Activated effector memory CD4-positive, alpha-beta T cell treated with Interleukin-2 at 50 U/mL for 16 hours (primary cell): ENCODE data around the gene CMPK2.
"Not testable (repeated sequence)": the region's sequence is repeated elsewhere in the genome, so short reads cannot be mapped to it uniquely, and the experiment has no call there.

Source experiments
- DNase-seq: peaks from one replicate; pipeline ENCODE4 v3.0.0-alpha.2; 2020

The CMPK2 gene

GRCh38 chr2:6865346-6866274 is at the start of gene CMPK2:
Gene CMPK2 (minus strand): TSS chr2:6865907. CDS start chr2:6865696, 211 bp downstream.
- DNase-seq = peak; percentile 73

GRCh38 chr2:6915399-6915798 is 49.7 kb upstream of the CMPK2 start:
- no peak for DNase-seq

DNA sequence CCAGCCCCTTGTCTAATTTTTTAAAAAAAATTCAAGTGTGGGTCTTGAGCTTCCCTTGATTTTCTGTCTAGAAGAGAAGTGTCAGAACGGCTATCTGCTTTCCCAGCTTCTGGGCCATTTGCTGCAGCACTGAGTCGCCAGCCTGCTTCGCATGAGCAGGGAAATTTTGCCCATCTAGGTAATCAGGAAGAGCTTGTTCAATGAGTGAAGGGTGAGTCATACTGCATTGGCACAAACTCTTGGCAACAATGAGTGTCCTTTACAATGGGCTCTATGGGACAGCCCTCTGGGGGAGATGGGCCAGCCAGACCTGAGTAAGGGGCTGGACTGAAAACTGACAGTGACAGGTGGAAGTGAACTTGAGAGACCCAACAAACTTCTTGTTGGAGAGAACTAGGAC is 49.1 kb upstream of the CMPK2 start:
- DNase-seq = no peak

GRCh38 chr2:6913415-6914157 is 47.9 kb upstream of the CMPK2 start:
- peak; percentile 31 for DNase-seq

GRCh38 chr2:6911721-6912120 is 46.0 kb upstream of the CMPK2 start:
- no peak for DNase-seq

DNA sequence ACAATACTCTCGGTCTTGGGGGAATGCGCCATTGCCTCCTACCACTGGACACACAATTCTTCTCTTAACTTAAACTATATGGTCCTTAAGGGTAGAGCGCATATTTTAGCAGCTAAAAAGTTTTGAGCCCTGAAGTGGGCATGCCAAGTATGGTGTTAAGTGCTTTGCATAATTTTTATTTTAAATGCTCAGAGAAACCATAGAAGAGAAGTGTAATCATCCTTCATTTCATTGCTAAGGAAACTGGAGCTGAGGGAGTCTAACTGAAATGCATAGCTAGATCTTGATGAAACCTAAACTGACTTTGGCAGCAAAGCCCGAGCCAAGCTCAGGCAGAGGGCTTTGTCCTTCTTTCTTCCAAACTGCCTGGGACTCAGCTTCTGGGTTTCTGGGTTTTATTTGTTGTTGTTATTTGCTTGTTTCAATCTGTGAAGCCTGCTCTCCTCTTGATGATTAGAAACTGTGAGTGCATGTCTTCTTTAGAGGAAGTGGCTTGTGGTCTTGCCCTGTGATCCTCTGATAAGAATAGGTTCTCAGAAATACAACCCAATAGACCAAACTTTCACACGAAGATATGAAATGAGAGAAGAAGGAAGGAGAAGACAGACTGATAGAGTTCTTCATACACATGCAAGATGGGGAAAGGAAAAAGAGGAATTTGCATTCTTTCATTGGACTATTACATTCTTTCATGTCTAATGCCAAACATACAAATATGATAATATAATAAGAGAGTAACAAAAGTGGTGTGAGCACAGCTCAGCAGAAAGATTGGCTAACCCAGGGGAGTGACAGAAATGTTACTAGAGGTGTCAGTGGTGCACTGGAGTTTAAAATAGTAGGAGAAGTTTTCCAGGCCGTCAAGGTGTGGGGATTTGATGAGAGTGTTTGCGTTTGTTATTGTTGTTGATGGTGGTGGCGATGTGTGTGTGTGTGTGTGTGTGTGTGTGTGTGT is 44.0 kb upstream of the CMPK2 start:
- DNase-seq = no peak

- DNase-seq = no peak
These were observed 42.6 kb upstream of the CMPK2 start for GRCh38 chr2:6908291-6908690.

- no peak for DNase-seq
These were observed 40.5 kb upstream of the CMPK2 start for GRCh38 chr2:6906165-6906741.

- no peak for DNase-seq
These were observed 40.0 kb upstream of the CMPK2 start for GRCh38 chr2:6905668-6906067.

DNA sequence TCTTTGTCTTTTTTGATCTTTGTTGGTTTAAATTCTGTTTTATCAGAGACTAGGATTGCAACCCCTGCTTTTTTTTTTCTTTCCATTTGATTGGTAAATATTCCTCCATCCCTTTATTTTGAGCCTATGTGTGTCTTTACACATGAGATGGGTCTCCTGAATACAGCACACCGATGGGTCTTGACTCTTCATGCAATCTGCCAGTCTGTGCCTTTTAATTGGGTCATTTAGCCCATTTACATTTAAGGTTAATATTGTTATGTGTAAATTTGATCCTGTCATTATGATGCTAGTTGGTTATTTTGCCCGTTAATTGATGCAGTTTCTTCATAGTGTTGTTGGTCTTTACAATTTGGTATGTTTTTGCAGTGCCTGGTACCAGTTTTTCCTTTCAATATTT is 36.9 kb upstream of the CMPK2 start:
- not testable (repeated sequence) for DNase-seq

DNA sequence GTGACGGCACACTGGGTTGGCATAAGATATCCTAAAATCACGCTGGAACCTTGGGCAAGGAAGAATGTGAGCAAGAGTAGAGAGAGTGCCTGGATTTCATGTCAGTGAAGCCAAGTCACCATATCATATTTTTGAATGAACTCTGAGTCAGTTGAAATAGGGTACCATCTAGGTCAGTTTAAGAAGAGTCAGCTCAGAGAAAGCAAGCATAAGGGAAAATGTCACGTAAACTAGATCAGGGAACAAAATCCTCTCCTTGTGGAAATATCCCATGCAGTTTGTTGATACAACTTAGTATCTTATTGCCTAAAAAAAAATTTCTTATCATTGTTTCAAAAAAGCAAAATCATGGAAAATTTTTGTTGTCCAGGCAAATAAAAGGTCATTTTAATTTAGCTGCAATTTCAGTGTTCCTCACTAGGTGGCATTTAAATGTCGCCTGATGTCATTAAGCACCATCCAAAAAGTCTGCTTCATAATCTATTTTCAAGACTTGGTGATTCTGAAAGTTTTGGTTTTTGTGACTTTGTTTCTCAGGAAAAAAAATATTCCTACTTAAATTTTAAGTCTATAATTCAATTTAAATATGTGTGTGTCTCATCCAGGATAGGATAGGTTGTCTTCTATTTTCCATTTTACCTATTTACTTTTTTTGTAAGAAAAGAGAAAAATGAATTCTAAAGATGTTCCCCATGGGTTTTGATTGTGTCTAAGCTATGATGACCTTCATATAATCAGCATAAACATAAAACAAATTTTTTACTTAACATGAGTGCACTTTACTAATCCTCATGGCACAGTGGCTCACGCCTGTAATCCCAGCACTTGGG is 31.4 kb upstream of the CMPK2 start:
- no peak for DNase-seq

GRCh38 chr2:6893876-6894482 is 28.3 kb upstream of the CMPK2 start:
- no peak for DNase-seq

DNA sequence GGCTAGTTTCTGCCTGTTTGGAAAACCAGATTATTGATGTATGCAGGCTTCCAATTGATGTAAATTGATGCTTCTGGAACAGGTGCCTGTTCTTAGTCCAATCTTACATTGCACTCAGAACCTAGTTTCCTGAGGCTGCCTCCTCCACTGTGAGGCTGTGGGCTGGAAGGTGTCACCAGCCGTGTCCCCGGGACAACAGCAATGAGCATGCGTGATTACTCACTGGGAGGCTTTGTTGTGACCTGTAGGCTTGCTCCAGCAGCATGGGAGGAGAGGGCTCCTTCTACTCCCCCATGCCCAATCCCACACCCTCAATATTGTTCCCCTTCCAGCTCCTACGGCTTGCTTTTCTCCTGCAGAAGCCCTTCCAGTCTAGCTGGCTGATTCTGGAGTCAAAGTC is 23.0 kb upstream of the CMPK2 start:
- DNase-seq = no peak

GRCh38 chr2:6887751-6888192 is 22.1 kb upstream of the CMPK2 start:
- no peak for DNase-seq

GRCh38 chr2:6885968-6886367 is 20.3 kb upstream of the CMPK2 start:
- no peak for DNase-seq

DNA sequence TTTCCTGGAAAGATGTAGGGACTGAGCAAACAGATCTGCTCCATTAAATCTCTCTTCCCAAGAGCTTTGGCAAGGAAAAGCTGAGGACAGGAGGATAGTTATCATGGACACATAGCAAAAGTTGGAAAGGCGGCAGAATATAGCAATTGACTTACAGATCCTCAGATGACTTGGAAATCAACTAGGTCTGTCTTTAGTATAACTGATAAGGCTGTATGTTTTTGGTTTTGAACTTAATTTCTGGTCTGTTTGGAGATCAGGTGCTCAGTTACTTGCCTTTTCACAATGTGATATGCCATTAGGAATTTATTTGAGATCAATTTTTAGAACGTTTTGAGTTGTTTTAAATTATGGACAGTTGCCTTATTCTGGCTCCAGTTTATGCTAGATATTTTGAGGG is 19.8 kb upstream of the CMPK2 start:
- no peak for DNase-seq

- no peak for DNase-seq
These were observed 17.9 kb upstream of the CMPK2 start for GRCh38 chr2:6883448-6884122.

GRCh38 chr2:6881516-6881915 is 15.8 kb upstream of the CMPK2 start:
- no peak for DNase-seq

DNA sequence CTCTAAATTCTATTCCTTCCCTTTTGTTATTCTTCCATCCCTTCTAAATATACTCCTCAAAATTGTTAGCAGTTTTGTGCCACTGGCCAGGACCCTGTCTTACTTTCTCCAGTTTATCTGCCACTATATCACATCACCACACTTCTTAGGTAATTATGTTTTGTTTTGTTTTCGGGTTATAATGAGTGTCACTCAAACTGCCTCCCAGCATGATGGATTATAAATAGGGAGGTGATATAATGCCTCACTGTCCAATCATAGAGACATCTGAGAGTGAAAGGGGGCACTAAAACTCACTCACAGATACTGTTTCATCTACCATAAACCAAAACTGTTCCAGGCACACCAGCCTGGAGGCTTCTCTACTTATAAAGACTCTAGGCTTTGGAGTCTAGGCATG is 15.3 kb upstream of the CMPK2 start:
- no peak for DNase-seq

- DNase-seq = no peak
These were observed 14.6 kb upstream of the CMPK2 start for GRCh38 chr2:6880200-6880733.
